Measurements from ENCODE around the gene SP3. TPM values are rescaled to one million over a fixed set of nuclear protein-coding genes. Genes with fewer than 3 reads are reported as not detected.

SP3 gene
- 65.6 and 67.7 TPM in 2 replicates for total RNA-seq (2014; rRNA removed; shearing (Covaris generic); ENCODE audit: low replicate concordance)

DNA sequence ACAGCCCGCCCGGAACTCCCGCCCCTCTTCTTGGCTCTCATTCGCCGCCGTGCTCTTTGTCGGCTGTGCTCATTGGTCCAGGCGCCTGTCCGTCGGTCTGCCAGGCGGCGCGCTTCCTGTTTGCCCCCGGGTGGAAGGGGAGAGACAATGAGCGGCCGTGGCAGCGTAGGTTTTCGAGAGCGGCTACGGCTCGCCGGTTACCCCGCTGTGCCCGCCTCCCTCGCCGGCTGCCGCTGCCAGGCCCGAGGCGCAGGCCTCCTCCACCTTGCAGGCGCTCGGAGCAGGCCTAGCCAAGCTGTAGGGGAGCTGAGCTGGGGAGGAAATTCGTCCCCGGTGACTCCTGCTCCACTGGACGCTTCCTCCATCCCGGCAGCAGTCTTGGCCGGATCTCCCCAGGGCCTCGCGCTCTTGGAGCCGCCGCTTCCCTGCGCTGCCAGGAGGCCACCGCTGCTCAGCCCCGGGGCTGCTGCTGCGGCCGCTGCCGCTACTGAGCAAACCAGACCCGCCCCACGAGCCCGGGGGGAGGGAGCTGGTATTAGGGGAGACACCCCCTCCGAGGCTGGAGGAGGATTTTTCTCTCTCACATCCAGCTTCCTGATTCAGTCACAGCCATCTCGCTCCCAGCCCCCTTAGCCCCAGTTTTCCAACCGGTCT, at the start of gene SP3:
Gene SP3, minus strand, starts transcription at position 2 of the 654 bp plus-strand sequence. CDS start 202 bp downstream, outside the sequence.
- in situ Hi-C loops (cut with HindIII; ENCODE audit: low pct_unique_long_range_greater_than_20kb, low sequenced_read_pairs): no loop called here

GRCh38 chr2:174014699-174015070, 49.5 kb upstream of the SP3 start:
- in situ Hi-C loops (cut with HindIII; ENCODE audit: low pct_unique_long_range_greater_than_20kb, low sequenced_read_pairs): no loop called here
- DNase-seq (ENCODE audit: low read depth): no peak

More for the DNA sequence above, at the start of gene SP3:
- peak; percentile 99 for DNase-seq (ENCODE audit: low read depth)

DNA sequence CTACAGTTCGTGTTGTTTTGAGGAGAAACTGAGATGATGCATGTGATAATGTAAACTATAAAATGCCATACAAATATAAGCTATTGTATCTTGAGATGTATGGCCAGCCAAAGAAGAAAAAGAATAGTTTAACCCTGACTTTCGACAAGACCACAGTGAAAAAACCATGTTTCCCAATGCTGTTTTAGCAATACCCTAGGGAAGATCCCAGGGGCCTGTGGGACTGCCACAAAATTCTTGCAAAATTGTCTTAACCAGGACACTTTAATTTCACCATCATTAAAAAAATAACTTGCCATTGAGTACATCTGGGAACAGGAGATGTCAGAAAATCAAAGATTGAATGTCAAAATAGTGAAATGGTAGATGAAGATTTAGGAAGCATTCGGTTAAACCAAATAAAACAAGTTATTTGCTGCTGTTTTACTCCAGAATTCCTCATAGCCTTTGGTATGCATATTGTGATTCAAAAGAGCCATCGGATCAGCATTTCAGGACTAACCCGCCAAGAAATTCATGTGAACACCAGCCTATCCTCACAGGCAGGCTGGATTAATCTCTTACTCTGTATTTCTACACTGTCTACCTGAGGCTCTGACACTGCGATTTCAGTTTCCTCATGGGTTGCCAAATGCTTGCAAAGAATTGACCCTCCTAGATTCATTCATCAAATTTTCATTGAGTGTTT, 49.0 kb upstream of the SP3 start:
- in situ Hi-C loops (cut with HindIII; ENCODE audit: low pct_unique_long_range_greater_than_20kb, low sequenced_read_pairs): no loop called here
- DNase-seq (ENCODE audit: low read depth): no peak

GRCh38 chr2:174013315-174013751, 48.2 kb upstream of the SP3 start:
- in situ Hi-C loops (cut with HindIII; ENCODE audit: low pct_unique_long_range_greater_than_20kb, low sequenced_read_pairs): no loop called here

GRCh38 chr2:174012347-174013314, 47.5 kb upstream of the SP3 start:
- in situ Hi-C loops (cut with HindIII; ENCODE audit: low pct_unique_long_range_greater_than_20kb, low sequenced_read_pairs): no loop called here
- DNase-seq (ENCODE audit: low read depth): no peak

More at GRCh38 chr2:174013315-174013751, 48.2 kb upstream of the SP3 start:
- no peak for DNase-seq (ENCODE audit: low read depth)

DNA sequence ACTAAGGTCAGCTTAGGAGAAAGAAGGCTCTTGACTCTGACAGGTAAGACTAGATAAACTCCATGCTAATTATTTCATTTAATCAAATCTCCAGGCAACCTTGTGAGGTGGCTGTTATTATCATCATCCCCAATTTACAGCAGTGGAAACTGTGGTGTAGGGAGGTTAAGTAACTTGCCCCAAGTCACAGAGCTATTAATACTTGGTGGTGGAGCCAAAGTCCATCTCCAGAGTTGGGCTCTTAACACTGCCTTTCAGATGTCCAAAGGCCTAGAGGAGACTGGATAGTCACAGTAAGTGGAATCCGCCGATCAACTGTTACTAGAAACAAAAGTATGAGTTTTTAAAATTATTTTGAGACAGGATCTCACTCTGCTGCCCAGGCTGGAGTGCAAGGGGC, 46.6 kb upstream of the SP3 start:
- no peak for DNase-seq (ENCODE audit: low read depth)
- in situ Hi-C loops (cut with HindIII; ENCODE audit: low pct_unique_long_range_greater_than_20kb, low sequenced_read_pairs): no loop called here

DNA sequence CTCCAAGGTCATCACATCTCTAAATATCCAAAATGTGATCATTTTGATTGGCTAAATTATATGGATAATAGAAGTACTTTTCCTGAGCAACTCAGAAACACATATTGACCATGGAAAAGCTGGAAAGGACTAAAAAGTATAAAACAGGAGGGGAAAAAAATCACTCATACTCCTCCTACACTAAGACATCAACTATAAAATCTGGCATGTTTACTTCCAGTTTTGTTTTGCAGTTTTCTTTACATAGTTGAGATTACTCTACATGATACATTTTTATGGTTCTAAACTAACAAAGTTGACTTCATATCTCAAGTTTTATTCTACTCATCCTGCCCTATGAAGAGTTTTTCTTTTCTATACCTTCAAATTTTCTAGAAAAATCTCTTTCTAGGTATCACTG, 46.0 kb upstream of the SP3 start:
- in situ Hi-C loops (cut with HindIII; ENCODE audit: low pct_unique_long_range_greater_than_20kb, low sequenced_read_pairs): no loop called here

GRCh38 chr2:174009488-174010223, 44.5 kb upstream of the SP3 start:
- in situ Hi-C loops (cut with HindIII; ENCODE audit: low pct_unique_long_range_greater_than_20kb, low sequenced_read_pairs): no loop called here

More for the DNA sequence above, 46.0 kb upstream of the SP3 start:
- no peak for DNase-seq (ENCODE audit: low read depth)

GRCh38 chr2:174008720-174009119, 43.5 kb upstream of the SP3 start:
- no peak for DNase-seq (ENCODE audit: low read depth)

More at GRCh38 chr2:174009488-174010223, 44.5 kb upstream of the SP3 start:
- DNase-seq (ENCODE audit: low read depth): peak; percentile 16

DNA sequence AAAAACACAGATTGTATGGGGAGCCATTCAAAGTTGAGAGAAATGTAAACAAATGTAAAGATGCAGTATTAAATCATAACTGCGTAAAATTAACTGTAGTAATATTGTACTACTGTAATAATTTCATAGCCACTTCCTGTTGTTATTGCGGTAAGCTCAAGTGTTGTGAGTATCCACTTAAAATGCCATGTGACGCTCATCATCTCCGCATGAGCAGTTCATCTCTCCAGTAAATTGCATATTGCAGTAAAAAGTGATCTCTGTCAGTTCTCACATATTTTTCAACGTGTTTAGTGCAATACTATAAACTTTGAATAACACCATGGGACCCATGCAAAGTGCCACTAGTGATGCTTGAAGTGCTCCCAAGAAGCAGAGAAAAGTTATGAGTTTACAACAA, 41.8 kb upstream of the SP3 start:
- no peak for DNase-seq (ENCODE audit: low read depth)
- in situ Hi-C loops (cut with HindIII; ENCODE audit: low pct_unique_long_range_greater_than_20kb, low sequenced_read_pairs): no loop called here

More at GRCh38 chr2:174008720-174009119, 43.5 kb upstream of the SP3 start:
- in situ Hi-C loops (cut with HindIII; ENCODE audit: low pct_unique_long_range_greater_than_20kb, low sequenced_read_pairs): no loop called here

GRCh38 chr2:174005801-174006419, 40.7 kb upstream of the SP3 start:
- in situ Hi-C loops (cut with HindIII; ENCODE audit: low pct_unique_long_range_greater_than_20kb, low sequenced_read_pairs): no loop called here
- no peak for DNase-seq (ENCODE audit: low read depth)

GRCh38 chr2:174004905-174005605, 39.9 kb upstream of the SP3 start:
- in situ Hi-C loops (cut with HindIII; ENCODE audit: low pct_unique_long_range_greater_than_20kb, low sequenced_read_pairs): no loop called here
- DNase-seq (ENCODE audit: low read depth): no peak

DNA sequence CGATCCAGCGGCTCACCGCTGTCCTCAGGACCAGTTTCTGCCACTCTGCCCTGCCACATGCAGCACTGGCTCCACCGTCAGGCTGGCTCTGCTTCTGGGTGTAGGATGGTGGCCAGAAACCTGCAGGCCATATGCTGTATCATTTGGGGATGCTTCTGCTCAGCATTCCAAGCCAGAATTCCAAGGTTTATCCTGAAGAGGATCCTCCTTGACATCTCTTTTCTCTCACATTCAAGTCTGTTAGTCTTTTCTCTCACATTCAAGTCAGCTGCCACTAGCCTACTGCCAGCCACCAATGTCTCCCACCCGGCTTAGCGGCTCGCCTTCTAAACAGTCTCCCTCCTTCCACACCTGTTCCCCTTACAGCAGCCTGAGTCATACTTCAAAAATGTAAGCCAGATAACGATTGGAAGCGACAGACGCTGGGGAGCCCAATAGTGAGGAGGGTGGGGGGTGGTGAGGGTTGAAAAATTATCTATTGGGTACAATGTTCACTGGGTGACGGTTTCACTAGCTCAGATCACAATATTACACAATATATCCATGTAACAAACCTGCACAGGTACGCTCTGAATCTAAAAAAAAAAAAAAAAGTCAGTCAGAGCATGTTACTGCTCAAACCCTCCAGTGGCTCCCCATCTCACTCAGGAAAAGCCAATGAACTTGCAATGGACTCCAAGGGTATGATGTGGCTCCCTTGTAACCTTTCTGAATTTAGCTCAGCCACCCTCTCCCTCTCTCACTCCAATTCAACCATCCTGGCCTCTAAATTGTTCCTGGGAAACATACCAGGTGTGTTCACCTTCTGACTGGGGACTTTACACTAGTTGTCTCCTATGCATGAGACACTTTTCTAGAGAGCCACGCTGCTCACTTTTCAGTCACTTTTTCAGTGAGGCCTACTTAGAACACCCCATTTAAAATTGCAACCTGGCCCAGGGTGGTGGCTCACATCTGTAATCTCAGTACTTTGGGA, 38.8 kb upstream of the SP3 start:
- in situ Hi-C loops (cut with HindIII; ENCODE audit: low pct_unique_long_range_greater_than_20kb, low sequenced_read_pairs): no loop called here
- no peak for DNase-seq (ENCODE audit: low read depth)

DNA sequence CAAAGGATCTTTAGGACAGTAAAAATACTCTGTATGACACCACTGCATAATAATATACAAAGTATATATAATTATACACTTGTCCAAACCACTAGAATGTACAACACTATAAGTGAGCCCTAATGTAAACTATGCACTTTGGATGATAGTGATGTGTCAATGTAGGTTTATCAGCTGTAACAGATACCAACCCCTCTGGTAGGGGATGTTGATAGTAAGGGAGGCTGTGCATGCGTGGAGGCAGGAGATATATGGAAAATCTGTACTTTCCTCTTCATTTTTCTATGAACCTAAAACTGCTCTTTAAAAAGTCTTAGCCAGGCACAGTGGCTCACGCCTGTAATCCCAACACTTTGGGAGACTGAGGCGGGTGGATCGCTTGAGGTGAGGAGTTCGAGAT, 37.5 kb upstream of the SP3 start:
- no peak for DNase-seq (ENCODE audit: low read depth)
- in situ Hi-C loops (cut with HindIII; ENCODE audit: low pct_unique_long_range_greater_than_20kb, low sequenced_read_pairs): no loop called here

- in situ Hi-C loops (cut with HindIII; ENCODE audit: low pct_unique_long_range_greater_than_20kb, low sequenced_read_pairs): no loop called here
Measured at GRCh38 chr2:174001107-174001506, 35.9 kb upstream of the SP3 start.

DNA sequence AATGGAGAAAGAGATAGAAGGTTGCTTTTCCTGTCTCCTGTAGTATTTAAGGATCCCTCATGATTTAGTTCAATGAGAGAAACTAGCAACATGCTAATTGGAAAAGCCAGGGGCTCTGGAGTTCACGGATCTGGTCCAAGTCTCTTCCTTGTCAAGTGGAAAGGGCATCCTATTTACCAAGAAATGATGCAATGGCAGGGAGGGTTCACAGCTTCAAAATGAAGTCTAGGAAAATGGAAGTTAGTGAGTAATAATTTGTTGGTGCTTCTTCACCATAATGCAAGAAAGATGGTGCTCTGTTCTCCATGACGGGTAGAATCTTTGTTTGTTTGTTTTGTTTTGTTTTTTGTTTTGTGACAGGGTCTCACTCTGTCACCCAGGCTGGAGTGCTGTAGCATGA, 34.6 kb upstream of the SP3 start:
- in situ Hi-C loops (cut with HindIII; ENCODE audit: low pct_unique_long_range_greater_than_20kb, low sequenced_read_pairs): no loop called here
- DNase-seq (ENCODE audit: low read depth): no peak

More at GRCh38 chr2:174001107-174001506, 35.9 kb upstream of the SP3 start:
- no peak for DNase-seq (ENCODE audit: low read depth)

Measured in Caki2 (cell line).